ENCODE measurements around the gene DUSP23. TPM values are rescaled to one million over a fixed set of nuclear protein-coding genes. Genes with fewer than 3 reads are reported as not detected.

The DUSP23 gene
- total RNA-seq, 120 experiments from 2014 or later, result 8.3 to 30.2 (median 16.0) TPM

Other genes starting within 250 kb of the DUSP23 start
- not detected for gene OR10J5, start 245.0 kb upstream of the DUSP23 start, total RNA-seq
- not detected for gene APCS, start 193.1 kb upstream of the DUSP23 start, total RNA-seq
- gene CRP, start 66.4 kb upstream of the DUSP23 start, total RNA-seq, result under 1 TPM in 1 of 120 experiments, not detected in 119; 0.80 TPM
- gene FCRL6, start 21.4 kb downstream of the DUSP23 start, total RNA-seq, result 1 to 10 TPM in 5 of 120 experiments, under 1 TPM in 25, not detected in 90; 0.23 to 2.2 (median 0.54) TPM
- gene SLAMF8, start 45.9 kb downstream of the DUSP23 start, total RNA-seq, result 10 to 100 TPM in 1 of 120 experiments, 1 to 10 TPM in 63, under 1 TPM in 45, not detected in 11; 0.16 to 11.0 (median 1.3) TPM
- gene VSIG8, start 81.7 kb downstream of the DUSP23 start, total RNA-seq, result under 1 TPM in 24 of 120 experiments, not detected in 96; 0.24 to 0.68 (median 0.34) TPM
- gene CFAP45, start 119.2 kb downstream of the DUSP23 start, total RNA-seq, result 1 to 10 TPM in 6 of 120 experiments, under 1 TPM in 26, not detected in 88; 0.26 to 2.2 (median 0.70) TPM
- 10 to 100 TPM; 21.2 to 87.9 (median 41.1) TPM for gene TAGLN2, start 144.5 kb downstream of the DUSP23 start, total RNA-seq
- under 1 TPM in 90 of 120 experiments, not detected in 30; 0.11 to 0.95 (median 0.25) TPM for gene IGSF9, start 164.7 kb downstream of the DUSP23 start, total RNA-seq
- gene SLAMF9, start 173.3 kb downstream of the DUSP23 start, total RNA-seq, result under 1 TPM in 7 of 120 experiments, not detected in 113; 0.57 to 0.99 (median 0.78) TPM

Measured in dorsolateral prefrontal cortex (tissue), 118 donors.